Femur (tissue), 1 donor: Measurements from ENCODE around the gene UVSSA.
A peak's percentile ranks its signal among the peaks of the same experiment; 100 is the strongest.

ENCODE experiments used
- DNase-seq: peaks from one replicate; pipeline ENCODE4 v3.0.0-alpha.2; 2017

The UVSSA gene

GRCh38 chr4:1350169-1350520 lies 3.1 kb downstream of the UVSSA start:
- no peak for DNase-seq

GRCh38 chr4:1351854-1352566 lies 5.0 kb downstream of the UVSSA start:
- peak; percentile 84 for DNase-seq

GRCh38 chr4:1352567-1352900 lies 5.5 kb downstream of the UVSSA start:
- DNase-seq, result no peak

GRCh38 chr4:1353186-1354055 lies 6.4 kb downstream of the UVSSA start:
- no peak for DNase-seq

GRCh38 chr4:1354136-1354982 lies 7.4 kb downstream of the UVSSA start:
- DNase-seq, result no peak

- no peak for DNase-seq
Observed at GRCh38 chr4:1354983-1355275, 7.9 kb downstream of the UVSSA start.

GRCh38 chr4:1355378-1355777 lies 8.4 kb downstream of the UVSSA start:
- DNase-seq, result no peak

- peak; percentile 66 for DNase-seq
Observed at GRCh38 chr4:1356181-1356998, 9.4 kb downstream of the UVSSA start.

- DNase-seq, result no peak
Observed at GRCh38 chr4:1357356-1358248, 10.6 kb downstream of the UVSSA start.

GRCh38 chr4:1358421-1359143 lies 11.6 kb downstream of the UVSSA start:
- no peak for DNase-seq

- DNase-seq, result no peak
Observed at GRCh38 chr4:1359144-1359501, 12.1 kb downstream of the UVSSA start.

- no peak for DNase-seq
Observed at GRCh38 chr4:1359976-1360375, 13.0 kb downstream of the UVSSA start.

GRCh38 chr4:1360423-1361283 lies 13.6 kb downstream of the UVSSA start:
- no peak for DNase-seq

GRCh38 chr4:1361431-1361830 lies 14.4 kb downstream of the UVSSA start:
- no peak for DNase-seq

GRCh38 chr4:1362046-1362445 lies 15.0 kb downstream of the UVSSA start:
- DNase-seq, result no peak

- DNase-seq, result no peak
Observed at GRCh38 chr4:1362521-1362920, 15.5 kb downstream of the UVSSA start.

- no peak for DNase-seq
Observed at GRCh38 chr4:1363513-1363912, 16.5 kb downstream of the UVSSA start.

GRCh38 chr4:1364217-1364616 lies 17.2 kb downstream of the UVSSA start:
- no peak for DNase-seq

GRCh38 chr4:1364748-1365147 lies 17.7 kb downstream of the UVSSA start:
- DNase-seq, result no peak
